NCI-H1436 (cell line): ENCODE results near the gene PDCL3.

Experiments
- DNase-seq: peaks from one replicate; lab custom pipeline; 2025; lab: John Stamatoyannopoulos, UW

The PDCL3 gene

GRCh38 chr2:100560216-100560830 is 2.5 kb upstream of the PDCL3 start:
- DNase-seq, result no peak

GRCh38 chr2:100561191-100561590 is 1.6 kb upstream of the PDCL3 start:
- no peak for DNase-seq

DNA sequence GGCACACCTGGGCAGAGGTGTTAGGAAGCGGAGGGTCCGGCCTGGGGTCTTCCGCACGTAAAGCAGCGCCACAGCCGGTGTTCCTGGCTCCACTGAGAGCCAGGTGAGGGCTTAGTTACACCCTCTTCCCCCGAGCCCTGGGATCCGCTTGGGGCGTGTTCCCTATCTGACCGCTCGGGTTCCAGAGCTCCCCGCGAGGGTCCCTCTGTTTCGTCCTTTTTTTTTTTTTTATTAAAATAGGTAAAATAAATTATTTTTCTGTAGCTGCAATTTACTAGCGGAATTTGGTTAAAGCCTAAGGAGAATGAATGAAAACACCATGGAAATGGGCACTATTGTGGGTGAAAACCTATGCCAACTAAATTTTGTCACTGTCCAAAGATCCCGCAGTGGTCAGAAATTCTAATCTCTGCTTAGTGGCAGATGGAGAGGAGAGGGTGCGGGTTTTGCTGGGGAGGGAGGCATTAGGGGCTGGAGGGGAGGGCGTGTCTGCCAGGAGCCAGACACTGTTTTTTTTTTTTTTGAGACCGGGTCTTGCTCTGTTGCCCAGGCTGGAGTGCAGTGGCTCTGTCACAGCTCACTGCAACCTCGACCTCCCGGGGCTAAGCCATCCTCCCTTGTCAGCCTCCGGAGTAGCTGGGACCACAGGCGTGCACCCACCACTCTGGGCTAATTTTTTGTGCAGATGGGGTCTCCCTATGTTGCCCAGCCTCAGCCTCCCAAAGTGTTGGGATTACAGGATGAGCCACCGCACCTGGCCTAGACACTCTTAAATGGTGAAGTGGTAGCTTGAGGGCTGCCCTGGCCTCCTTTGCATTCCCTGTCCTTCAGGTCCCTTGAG is 834 bp downstream of the PDCL3 start:
- DNase-seq, result no peak

- DNase-seq, result no peak
Observed at GRCh38 chr2:100568989-100569388, 6.2 kb downstream of the PDCL3 start.

DNA sequence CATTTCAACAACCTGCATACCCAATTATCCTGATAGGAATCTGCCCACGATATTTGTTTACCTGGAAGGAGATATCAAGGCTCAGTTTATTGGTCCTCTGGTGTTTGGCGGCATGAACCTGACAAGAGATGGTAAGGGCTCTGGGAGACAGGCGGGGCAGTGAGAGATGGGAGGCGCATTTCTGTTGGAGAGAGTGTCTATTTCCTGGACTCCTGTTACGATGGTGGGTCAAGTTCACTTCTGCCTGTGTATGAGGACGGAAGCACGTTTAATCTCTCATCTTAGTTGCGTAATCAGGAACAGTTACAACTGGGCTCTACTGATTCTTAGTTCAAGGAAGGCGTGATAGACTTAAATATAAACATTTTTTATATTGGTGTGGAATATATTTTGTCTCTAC is 8.9 kb downstream of the PDCL3 start:
- no peak for DNase-seq

DNA sequence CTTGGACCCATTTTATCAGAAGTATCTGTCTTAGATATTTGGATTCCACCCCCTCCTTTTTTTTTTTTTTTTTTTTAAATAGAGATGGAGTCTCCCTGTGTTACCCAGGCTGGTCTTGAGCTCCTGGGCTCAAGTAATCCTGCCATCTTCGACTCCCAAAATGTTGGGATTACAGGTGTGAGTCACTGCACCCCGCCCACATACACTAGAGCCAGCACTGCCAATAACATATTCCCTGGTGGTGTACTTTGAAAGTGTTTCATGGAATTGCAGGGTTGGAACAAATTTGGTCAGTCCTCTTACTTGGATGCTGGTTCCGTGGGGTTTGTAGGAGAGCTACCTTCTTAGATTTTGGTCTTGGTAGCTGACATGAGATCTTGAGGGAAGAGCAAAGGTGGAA is 15.0 kb downstream of the PDCL3 start:
- DNase-seq, result no peak

GRCh38 chr2:100580367-100581276 is 17.8 kb downstream of the PDCL3 start:
- no peak for DNase-seq

- DNase-seq, result no peak
Observed at GRCh38 chr2:100581277-100581612, 18.5 kb downstream of the PDCL3 start.

DNA sequence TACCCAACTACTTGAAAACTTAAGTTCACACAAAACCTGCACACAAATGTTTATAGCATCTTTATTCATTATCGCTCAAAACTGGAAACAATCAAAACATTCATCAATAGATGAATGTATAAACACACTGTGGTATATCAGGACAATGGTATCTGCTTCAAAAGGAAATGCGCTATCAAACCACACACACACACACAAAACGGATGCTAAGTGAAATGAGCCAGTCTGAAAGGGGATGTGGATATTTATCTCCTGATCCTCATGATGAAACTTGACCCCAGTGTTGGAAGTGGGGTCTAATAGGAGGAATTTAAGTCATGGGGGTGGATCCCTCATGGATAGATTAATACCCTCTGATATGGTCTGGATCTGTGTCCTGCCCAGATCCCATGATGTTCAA is 22.0 kb downstream of the PDCL3 start:
- no peak for DNase-seq

- DNase-seq, result no peak
Observed at GRCh38 chr2:100588071-100588786, 25.4 kb downstream of the PDCL3 start.

GRCh38 chr2:100589527-100589926 is 26.7 kb downstream of the PDCL3 start:
- no peak for DNase-seq

DNA sequence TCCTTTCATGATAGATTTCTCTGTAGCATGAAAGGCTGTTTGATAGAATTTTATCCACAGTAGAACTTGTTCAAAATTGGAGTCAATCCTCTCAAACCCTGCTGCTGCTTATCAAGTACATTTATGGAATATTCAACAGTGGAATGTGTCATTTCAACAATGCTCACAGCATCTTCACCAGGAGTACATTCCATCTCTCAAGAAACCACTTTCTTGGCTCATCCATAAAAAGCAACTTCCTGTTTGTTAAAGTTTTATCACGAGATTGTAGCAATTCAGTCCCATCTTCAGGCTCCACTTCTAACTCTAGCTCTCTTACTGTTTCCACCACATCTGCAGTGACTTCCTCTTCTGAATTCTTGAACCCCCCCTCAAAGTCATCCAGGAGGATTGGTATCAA is 29.4 kb downstream of the PDCL3 start:
- no peak for DNase-seq

- no peak for DNase-seq
Observed at GRCh38 chr2:100596465-100596864, 33.7 kb downstream of the PDCL3 start.

GRCh38 chr2:100599566-100599965 is 36.8 kb downstream of the PDCL3 start:
- no peak for DNase-seq

GRCh38 chr2:100601661-100602060 is 38.9 kb downstream of the PDCL3 start:
- no peak for DNase-seq

- DNase-seq, result no peak
Observed at GRCh38 chr2:100603414-100603813, 40.6 kb downstream of the PDCL3 start.

DNA sequence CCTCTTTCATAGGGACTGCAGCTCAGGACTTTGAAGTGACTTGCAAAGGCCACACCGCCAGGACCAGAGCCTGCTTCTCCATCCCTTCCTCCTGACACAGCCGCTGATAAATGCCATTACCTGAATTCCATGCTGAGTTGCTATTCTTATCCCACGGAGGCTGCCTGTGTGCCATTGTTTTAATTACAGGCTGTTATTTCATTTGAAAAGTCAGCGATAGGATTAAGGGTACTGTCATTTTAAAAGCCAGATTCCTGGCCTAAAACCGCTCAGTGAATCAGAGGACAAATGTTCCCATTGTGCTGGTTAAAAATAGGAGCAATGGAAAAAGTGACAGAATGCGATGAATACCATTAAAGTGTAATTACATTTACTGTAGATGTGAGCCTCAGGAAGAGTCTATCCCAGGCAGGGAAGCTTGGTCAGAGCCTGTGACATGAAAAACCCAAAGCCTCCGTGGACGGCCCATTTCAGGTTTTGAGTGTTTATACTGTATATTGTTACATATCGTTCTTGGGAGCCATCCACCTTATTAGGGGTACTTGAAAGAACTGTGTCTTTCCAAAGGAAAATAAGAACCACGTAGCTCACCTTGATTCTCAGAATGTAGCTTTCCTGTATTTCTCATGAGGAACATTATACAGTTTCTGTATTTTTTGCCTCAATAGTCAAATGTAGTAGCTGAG is 41.3 kb downstream of the PDCL3 start:
- no peak for DNase-seq

GRCh38 chr2:100606332-100606725 is 43.5 kb downstream of the PDCL3 start:
- DNase-seq, result no peak

- no peak for DNase-seq
Observed at GRCh38 chr2:100606726-100607343, 44.0 kb downstream of the PDCL3 start.

GRCh38 chr2:100610381-100610831 is 47.6 kb downstream of the PDCL3 start:
- no peak for DNase-seq
